ENCODE results near the gene SPINK13.
"Not testable (repeated sequence)": the region's sequence is repeated elsewhere in the genome, so short reads cannot be mapped to it uniquely, and the experiment has no call there.

SPINK13 gene

GRCh38 chr5:148268566-148268965 lies at the start of gene SPINK13:
TSS of gene SPINK13 (plus strand) at chr5:148268794. CDS start at chr5:148270073, 1,279 bp downstream.
- no peak for DNase-seq

- DNase-seq = no peak
Measured at GRCh38 chr5:148221508-148221907, 47.1 kb upstream of the SPINK13 start.

GRCh38 chr5:148224117-148224742 lies 44.4 kb upstream of the SPINK13 start:
- no peak for DNase-seq

GRCh38 chr5:148228392-148228984 lies 40.1 kb upstream of the SPINK13 start:
- no peak for DNase-seq

- DNase-seq = no peak
Measured at GRCh38 chr5:148229840-148230239, 38.8 kb upstream of the SPINK13 start.

- no peak for DNase-seq
Measured at GRCh38 chr5:148230240-148230639, 38.4 kb upstream of the SPINK13 start.

GRCh38 chr5:148237785-148238417 lies 30.7 kb upstream of the SPINK13 start:
- no peak for DNase-seq

- no peak for DNase-seq
Measured at GRCh38 chr5:148238418-148238794, 30.2 kb upstream of the SPINK13 start, which contains the start of gene MARCOL. TSS of gene MARCOL (plus strand) at chr5:148238525. CDS start at chr5:148238598, 73 bp downstream.

GRCh38 chr5:148248894-148249293 lies 19.7 kb upstream of the SPINK13 start:
- DNase-seq = no peak

- DNase-seq = no peak
Measured at GRCh38 chr5:148255456-148255855, 13.1 kb upstream of the SPINK13 start.

GRCh38 chr5:148259288-148259687 lies 9.3 kb upstream of the SPINK13 start:
- DNase-seq = no peak

- no peak for DNase-seq
Measured at GRCh38 chr5:148261221-148261620, 7.4 kb upstream of the SPINK13 start.

- DNase-seq = no peak
Measured at GRCh38 chr5:148267962-148268361, 632 bp upstream of the SPINK13 start.

GRCh38 chr5:148275129-148275528 lies 6.5 kb downstream of the SPINK13 start:
- DNase-seq = not testable (repeated sequence)

GRCh38 chr5:148280893-148281292 lies 12.3 kb downstream of the SPINK13 start:
- DNase-seq = peak; percentile 2

GRCh38 chr5:148281336-148281735 lies 12.7 kb downstream of the SPINK13 start:
- DNase-seq = not testable (repeated sequence)

GRCh38 chr5:148290271-148291195 lies 21.9 kb downstream of the SPINK13 start:
- no peak for DNase-seq

GRCh38 chr5:148297731-148298130 lies 29.1 kb downstream of the SPINK13 start:
- DNase-seq = no peak

GRCh38 chr5:148306446-148306845 lies 37.9 kb downstream of the SPINK13 start:
- DNase-seq = no peak

GRCh38 chr5:148309019-148309418 lies 40.4 kb downstream of the SPINK13 start:
- no peak for DNase-seq

GRCh38 chr5:148309746-148310145 lies 41.2 kb downstream of the SPINK13 start:
- no peak for DNase-seq

GRCh38 chr5:148311484-148311883 lies 42.9 kb downstream of the SPINK13 start:
- no peak for DNase-seq

- no peak for DNase-seq
Measured at GRCh38 chr5:148312153-148312552, 43.6 kb downstream of the SPINK13 start, which contains the start of gene SPINK7. TSS of gene SPINK7 (plus strand) at chr5:148312423. CDS start at chr5:148312484, 61 bp downstream.

Data from CD4-positive, alpha-beta T cell treated with Interleukin-12 subunit alpha and Interleukin-12 subunit beta, for 1 hour (primary cell).